NOMO-1 treated with dmso at 0.1 percent for 144 hours (cell line): ENCODE data around the gene MPP4.
"Not testable (repeated sequence)": the region's sequence is repeated elsewhere in the genome, so short reads cannot be mapped to it uniquely, and the experiment has no call there.

ENCODE experiments used
- DNase-seq: peaks from one replicate; lab custom pipeline; 2025; ENCODE audit not compliant: unreplicated experiment; lab: John Stamatoyannopoulos, UW

The MPP4 gene

DNA sequence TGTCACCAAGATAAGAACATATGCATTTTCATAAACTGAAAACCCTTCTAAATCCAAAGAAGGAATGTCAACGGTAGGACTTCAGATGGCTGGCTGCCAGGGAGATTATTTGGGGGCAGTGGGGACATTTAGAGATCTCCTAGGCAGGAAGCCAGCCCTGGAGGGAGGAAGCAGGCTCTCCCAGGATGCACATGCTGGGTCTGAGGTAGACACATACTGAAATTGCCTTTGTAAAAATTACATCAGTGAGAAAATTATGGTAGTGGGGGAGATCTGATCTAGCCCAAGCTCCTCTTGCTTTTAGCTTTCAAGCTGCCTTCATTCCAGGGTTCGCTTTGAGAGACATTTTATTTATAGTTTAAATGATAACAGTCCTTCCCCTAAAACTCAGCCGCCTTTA lies 24.1 kb downstream of the MPP4 start:
- DNase-seq, result no peak

DNA sequence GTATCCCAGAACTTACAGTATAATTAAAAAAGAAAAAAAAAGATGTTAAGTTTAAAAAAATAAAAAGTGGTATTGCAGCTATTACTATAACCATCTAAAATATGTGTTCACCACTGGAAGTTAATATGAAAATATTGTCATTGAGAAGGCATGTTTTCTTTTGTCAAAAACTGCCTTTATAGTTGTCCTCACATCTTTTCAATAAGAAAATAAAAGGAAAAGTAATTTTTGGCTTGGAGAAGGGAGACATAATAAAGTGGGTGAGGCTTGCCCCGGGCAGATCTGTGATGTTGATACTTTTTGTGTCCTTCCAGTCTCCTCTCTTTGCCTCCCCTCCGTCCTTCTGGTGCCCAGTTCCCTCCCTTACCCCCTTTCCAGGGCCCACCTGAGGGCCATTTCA lies 24.9 kb downstream of the MPP4 start:
- DNase-seq, result no peak

- DNase-seq, result not testable (repeated sequence)
These were observed 27.2 kb downstream of the MPP4 start for GRCh38 chr2:201671205-201671604.

DNA sequence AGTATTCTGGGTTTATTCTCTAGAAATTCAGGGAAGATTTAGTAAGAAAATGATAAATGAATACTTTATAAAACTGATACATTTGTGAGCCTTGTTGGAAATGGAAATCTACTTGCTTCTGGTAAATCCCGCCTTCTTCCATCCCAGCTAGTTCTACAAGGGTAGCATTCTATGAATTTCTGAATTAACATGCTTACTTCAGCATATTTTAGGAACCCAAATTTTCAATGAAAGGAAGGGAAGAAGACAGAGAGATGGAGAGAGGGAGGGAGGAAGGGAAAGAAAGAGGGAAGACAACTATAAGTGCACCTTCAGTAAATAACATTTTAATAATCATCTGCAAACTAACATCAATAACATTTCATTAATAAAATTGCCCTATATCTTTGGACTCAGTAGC lies 28.6 kb downstream of the MPP4 start:
- no peak for DNase-seq

DNA sequence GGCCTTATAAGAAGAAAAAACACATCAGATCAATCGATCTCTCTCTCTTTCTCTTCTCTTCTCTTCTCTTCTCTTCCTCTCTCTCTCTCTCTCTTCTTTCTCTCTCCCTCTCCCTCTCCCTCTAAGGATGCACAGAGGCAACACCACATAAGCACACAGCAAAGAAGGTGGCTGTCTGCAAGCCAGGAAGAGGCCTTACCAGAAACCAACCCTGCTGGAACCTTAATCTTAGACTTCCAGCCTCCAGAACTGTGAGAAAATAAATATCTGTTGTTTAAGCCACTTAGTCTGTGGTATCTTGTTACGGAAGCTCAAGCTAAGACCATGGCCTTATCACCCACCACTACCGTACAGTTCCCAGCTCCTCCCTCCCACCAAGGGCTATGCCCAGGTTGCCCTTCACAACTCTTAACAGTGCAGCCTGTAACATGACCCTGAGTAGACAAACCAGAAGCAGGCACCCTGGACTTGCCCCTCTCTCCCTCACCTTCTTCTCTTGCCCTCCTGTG lies 30.0 kb downstream of the MPP4 start:
- no peak for DNase-seq

- DNase-seq, result no peak
These were observed 34.1 kb downstream of the MPP4 start for GRCh38 chr2:201664334-201664733.

- no peak for DNase-seq
These were observed 37.1 kb downstream of the MPP4 start for GRCh38 chr2:201661366-201661765.

GRCh38 chr2:201660293-201660895 lies 38.0 kb downstream of the MPP4 start:
- DNase-seq, result no peak

DNA sequence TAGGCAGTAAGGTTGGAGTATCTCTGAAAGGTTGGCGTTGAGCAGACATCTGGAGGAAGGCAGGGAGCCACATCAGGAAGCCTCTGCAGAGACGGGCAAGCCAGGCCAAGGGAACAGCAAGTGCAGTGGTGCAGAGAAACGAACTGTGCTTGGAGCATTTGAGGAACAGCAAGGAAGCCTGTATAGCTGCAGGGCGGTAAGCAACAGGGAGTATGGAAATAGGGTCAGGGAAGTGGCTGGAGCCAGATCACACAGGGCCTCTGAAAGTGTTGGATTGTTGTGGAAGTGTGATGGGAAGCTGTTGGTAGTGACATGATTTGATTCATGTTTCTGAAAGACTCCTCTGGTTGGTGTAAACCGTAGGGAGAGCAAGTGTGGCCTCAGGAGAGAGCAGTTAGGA lies 41.7 kb downstream of the MPP4 start:
- no peak for DNase-seq

DNA sequence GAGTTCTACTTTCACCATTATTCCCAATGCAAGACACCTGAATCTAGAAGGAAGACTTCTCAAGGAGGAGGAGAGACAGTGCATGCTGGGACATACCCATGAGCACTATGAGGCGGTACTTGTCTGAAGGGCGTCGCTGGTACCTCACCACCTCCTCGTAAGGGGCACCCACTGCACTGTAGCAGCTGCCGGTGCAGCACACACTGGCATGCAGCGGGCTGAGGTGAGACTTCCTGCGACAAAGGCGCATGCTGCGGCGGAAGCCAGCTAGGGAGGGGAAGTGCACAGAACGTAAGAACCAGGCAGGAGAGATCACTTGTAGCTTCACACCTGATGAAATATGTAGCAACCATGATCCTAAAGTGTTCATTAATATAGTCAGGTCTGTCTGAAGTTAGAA lies 42.3 kb downstream of the MPP4 start:
- no peak for DNase-seq

DNA sequence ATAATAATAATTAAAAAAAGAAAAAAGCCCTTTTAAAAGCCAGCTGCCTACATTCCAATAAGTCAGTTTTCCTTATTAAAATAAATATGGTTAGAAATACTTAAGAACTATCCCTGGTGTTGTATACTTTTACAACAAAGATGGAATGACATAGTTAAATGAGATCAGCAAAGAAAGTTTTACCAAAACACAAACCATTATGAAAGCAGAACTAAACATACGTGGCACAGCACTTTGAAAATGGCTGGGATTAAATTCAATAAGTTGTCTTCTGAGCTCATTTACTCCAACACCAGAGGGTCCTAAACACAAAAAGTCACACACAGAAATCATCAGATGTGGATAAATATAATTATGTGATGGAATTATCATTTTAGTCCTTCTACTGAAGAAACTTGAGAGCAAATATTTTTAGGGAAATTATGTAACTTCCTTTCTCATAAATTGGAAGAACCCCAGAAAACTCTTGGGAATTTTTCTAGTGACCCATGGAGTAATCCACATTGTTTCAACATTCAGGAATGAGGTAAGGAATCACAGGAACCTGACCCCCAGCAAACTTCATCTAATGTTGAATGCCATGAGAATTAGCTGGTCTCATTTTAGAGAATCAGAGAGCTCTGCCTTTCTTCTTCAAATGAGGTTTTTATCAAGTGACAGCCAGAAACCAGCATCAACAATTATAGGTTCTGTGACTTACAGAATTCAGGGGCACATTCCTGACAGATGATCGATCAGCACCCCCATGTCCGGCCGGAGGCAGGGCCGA lies 43.6 kb downstream of the MPP4 start:
- no peak for DNase-seq

- DNase-seq, result no peak
These were observed 45.2 kb downstream of the MPP4 start for GRCh38 chr2:201653221-201653620.

DNA sequence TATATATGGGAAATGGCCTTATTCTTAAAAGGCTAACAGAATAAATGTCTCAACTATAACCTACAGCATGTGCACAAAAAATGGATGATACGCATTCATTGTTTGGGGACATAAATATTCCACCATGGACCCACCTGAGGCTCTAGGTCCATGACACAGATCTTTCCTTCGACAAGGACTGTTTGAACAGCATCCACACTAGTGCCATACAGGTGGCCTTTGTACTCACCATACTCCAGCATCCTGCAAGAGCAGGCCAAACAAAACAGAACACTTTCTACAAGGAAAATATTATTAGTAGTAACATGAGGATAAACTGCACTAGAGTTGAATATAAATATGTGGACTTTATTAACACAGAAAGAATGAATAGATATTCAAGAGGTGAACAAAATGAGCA lies 49.0 kb downstream of the MPP4 start:
- no peak for DNase-seq

GRCh38 chr2:201647431-201647830 lies 51.0 kb downstream of the MPP4 start:
- DNase-seq, result no peak

GRCh38 chr2:201644001-201644400 lies 54.4 kb downstream of the MPP4 start:
- no peak for DNase-seq

GRCh38 chr2:201643216-201643890 lies 55.1 kb downstream of the MPP4 start, which contains the start of gene TMEM237:
TSS of gene TMEM237 (minus strand) at chr2:201643503. CDS start at chr2:201643400, 103 bp downstream.
- DNase-seq, result no peak

DNA sequence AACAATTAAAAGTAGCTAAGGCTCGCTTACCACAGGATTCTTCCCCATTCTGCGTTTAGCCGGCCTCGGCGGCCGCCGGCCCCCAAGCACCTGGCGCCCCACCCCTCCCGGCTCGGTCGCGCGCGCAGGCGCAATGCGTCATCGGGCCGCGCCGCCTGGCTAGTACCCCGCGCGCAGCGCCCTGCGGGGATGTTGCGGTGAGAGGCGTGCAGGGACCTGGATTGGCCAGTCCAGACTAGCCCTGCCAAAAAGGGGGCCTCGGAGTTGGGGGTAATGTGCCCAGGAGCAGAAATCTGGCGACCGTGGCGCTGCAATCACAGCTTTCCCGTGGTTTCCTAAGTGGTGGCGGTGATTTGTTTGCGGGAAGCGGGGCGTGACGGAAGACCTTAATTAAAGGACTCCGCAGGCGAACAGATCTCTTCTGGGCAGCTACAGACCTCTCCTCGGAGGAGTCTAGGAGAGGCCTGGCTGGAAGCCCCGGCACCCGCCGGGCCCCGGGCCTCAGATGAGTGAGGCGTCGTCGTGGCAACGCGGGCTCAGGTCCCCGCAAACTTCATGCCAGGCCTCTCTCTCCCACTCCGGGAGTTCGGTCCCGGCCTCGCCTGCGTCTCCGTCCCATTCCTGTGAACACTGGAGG lies 55.7 kb downstream of the MPP4 start:
- DNase-seq, result peak; percentile 55

DNA sequence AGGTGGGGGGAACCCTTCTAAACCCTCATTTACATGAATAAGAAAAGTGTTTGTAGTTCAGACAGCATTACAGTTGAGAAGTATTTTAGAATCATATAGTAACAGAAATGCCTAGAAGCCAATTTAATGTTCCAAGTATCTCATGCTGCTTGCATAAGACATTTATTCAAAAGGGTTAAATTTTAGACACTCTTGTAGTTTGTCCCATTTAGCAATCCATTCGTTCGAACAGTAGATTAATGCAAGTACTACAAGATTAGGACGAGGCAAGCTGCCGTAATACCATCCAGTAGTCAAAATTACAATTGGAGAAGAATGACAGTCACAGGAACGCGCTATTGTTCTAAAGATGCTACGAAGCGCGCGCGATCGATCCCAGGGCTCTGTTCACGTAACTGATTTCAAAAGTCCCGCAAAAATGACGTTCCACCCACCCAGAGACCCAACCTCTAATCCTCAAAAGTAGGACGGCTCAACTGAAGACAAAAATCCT lies 56.3 kb downstream of the MPP4 start:
- DNase-seq, result no peak

GRCh38 chr2:201639205-201639604 lies 59.2 kb downstream of the MPP4 start:
- DNase-seq, result no peak

DNA sequence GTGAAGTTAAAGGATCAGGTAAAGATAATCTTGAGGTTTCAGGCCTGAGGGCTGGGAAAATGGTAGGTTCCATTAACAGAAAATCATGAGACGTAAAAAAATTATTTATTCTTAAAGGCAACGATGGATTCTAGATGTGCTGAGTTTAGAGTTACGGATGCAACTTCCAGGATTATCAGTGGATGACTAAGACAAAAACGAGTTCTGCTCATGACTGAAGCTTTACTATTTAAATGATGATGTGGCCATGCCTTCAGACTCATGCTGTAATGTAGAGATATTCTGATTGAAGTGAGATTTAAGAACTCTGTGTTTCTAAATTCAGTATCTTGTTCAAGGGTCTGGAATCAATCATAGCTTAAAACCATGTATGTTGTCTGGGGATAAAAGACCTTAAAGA lies 60.1 kb downstream of the MPP4 start:
- no peak for DNase-seq

GRCh38 chr2:201633661-201634249 lies 64.7 kb downstream of the MPP4 start:
- no peak for DNase-seq
